22Rv1 (cell line): ENCODE data around the gene IMMP2L.

Source experiments
- H3K27ac ChIP-seq: fragments of 450-650 bp; 2 replicates; pipeline ENCODE4 v1.5.1; 2017
- CTCF ChIP-seq: fragments of 450-650 bp; IDR thresholded peaks from 2 replicates; pipeline ENCODE4 v1.5.1; 2017; ENCODE audit warnings: mild to moderate bottlenecking
- ZFX ChIP-seq: fragments of 450-650 bp; IDR thresholded peaks from 2 replicates; pipeline ENCODE4 v1.6.1; 2017; ENCODE audit warnings: antibody characterized with exemption, borderline replicate concordance

The IMMP2L gene

GRCh38 chr7:110870926-110871325, 691.4 kb downstream of the IMMP2L start:
- no peak for TF ChIP-seq ZFX
- TF ChIP-seq CTCF: no peak
- H3K27ac ChIP-seq: no peak overlapping the region

GRCh38 chr7:110868458-110868857, 693.8 kb downstream of the IMMP2L start:
- no peak overlapping the region for H3K27ac ChIP-seq
- TF ChIP-seq ZFX (no peak), CTCF (no peak)

- H3K27ac ChIP-seq: no peak overlapping the region
- no peak for TF ChIP-seq CTCF
- no peak for TF ChIP-seq ZFX
Observed at GRCh38 chr7:110867771-110868170, 694.5 kb downstream of the IMMP2L start.

- H3K27ac ChIP-seq: no peak overlapping the region
- TF ChIP-seq CTCF (no peak), ZFX (no peak)
Observed at GRCh38 chr7:110863258-110863657, 699.0 kb downstream of the IMMP2L start.

- TF ChIP-seq CTCF (no peak), ZFX (no peak)
Observed at GRCh38 chr7:110861163-110861562, 701.1 kb downstream of the IMMP2L start.

GRCh38 chr7:110857106-110857505, 705.2 kb downstream of the IMMP2L start:
- TF ChIP-seq ZFX (no peak), CTCF (no peak)
- H3K27ac ChIP-seq: no peak overlapping the region

More at GRCh38 chr7:110861163-110861562, 701.1 kb downstream of the IMMP2L start:
- no peak overlapping the region for H3K27ac ChIP-seq

- TF ChIP-seq ZFX (no peak), CTCF (no peak)
- no peak overlapping the region for H3K27ac ChIP-seq
Observed at GRCh38 chr7:110856704-110857103, 705.6 kb downstream of the IMMP2L start.

- no peak overlapping the region for H3K27ac ChIP-seq
- no peak for TF ChIP-seq ZFX
- TF ChIP-seq CTCF: no peak
Observed at GRCh38 chr7:110854651-110855050, 707.6 kb downstream of the IMMP2L start.
